NCI-H1436 (cell line): Measurements from ENCODE around the gene PRAF2.

Source experiments
- DNase-seq: peaks from one replicate; lab custom pipeline; 2025; lab: John Stamatoyannopoulos, UW

The PRAF2 gene

DNA sequence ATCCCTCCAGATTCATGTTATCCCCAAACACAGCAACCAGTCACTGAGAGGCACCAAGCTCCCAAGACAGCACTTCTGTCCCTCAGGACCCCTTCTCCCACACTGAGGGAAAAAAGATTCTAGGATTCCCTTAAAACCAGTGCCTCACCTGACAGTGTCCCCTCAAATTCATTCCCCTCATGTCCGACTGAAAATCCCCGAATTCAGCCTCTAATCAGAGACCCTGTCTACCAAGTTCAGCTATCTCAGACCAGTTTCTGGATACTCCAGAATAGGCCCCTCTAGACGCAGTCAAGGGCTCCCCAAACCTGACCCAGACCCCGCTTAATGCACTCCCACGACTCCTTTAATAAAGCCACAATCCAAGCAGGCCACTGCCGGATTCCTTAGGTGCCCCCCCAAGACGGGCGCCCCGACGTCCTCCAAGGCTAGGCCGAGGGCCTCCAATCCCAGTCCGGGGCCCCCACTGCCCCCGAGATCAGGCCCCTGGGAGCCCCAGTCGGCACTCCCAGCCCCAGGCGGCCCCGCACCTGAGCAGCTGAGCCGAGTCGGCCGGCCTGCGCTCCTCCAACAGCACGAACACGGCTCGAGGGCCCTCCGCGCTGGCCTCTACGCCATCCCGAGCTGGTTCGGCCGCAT is 31.1 kb downstream of the PRAF2 start:
- DNase-seq, result no peak

GRCh38 chrX:49041744-49042580 is 31.8 kb downstream of the PRAF2 start:
- DNase-seq, result no peak

DNA sequence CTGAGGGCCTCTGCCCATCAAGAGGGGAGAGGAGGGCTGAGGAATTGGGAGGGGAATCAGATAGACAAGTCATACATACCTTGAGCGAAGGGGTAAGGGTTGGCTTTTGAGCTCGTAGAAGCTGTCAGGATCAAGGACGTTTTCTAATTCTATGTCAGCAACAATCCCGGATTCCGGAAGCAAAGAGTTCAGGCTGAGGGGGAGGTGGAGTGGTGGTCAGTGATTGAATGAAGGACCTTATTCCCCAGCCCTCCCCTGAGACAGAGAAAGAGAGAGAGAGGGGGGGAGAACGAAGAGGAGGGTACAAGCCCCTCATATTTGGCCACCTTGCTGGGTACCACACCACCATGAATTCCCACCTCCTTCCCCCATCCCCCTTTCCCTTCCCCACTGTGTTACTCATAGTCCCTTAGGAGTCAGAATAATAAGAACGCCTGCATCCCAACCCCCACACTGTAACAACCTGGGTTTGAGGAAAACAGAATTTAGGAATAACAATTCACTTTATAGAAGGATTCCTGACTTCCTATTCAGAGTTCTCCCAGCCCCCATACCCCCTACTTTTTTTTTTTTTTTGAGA is 33.3 kb downstream of the PRAF2 start:
- DNase-seq, result no peak

- peak; percentile 66 for DNase-seq
Measured at GRCh38 chrX:49039598-49040375, 34.0 kb downstream of the PRAF2 start.

DNA sequence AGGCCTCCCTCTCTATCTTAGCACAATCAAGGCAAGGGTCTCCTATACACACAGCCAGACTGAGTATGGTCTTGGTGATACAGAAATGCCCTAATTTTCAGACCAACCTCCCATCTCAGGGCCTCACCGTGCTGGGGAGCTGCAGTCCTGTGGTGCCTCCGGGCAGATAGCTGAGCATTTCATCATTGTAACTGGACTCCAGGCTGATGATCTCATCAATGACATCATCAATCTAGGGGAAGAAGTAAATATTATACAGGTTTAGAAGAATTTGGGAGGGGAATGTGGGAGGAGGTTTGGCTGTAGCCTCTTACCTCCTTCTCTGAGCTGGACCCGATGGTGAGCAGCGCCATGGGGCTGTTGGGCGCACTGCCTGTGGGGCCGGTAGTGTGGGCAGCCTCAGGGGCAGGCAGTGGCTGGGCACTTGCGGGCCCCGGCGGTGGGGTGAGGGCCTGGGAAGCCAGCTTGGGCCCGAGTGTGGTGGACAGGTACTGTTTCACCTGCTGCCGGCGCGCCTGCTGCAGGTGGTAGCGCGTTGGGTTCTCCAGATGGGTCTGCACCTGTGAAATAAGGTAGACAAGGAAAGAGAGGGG is 35.8 kb downstream of the PRAF2 start:
- DNase-seq, result no peak

DNA sequence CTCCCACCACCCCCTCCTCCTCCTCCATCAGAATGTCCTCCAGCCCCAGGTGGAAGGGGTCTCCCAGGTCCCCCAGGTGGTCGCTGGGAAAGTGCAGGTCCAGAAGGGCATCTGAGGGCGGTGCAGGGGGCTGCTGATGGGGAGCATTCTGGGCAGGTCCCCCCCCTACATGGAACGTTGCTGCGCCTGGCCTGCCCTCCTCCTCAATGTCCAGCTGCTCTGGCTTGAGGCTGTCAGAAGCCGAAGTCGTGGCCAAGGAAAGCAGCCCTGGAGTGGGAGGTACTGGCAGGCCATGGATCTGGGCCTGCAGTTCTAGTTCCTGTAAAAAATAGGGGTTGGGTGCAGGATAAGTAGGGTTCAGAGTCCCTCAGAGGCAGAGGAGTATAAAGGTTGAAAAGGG is 43.5 kb downstream of the PRAF2 start:
- no peak for DNase-seq

- DNase-seq, result no peak
Measured at GRCh38 chrX:49029876-49030275, 43.9 kb downstream of the PRAF2 start.
